Measurements from ENCODE around the gene CDC73. TPM values are rescaled to one million over a fixed set of nuclear protein-coding genes. Genes with fewer than 3 reads are reported as not detected.
"Not testable (repeated sequence)": the region's sequence is repeated elsewhere in the genome, so short reads cannot be mapped to it uniquely, and the experiment has no call there.

CDC73 gene
- total RNA-seq, 1 experiment from 2014 or later, result 18.9 TPM

DNA sequence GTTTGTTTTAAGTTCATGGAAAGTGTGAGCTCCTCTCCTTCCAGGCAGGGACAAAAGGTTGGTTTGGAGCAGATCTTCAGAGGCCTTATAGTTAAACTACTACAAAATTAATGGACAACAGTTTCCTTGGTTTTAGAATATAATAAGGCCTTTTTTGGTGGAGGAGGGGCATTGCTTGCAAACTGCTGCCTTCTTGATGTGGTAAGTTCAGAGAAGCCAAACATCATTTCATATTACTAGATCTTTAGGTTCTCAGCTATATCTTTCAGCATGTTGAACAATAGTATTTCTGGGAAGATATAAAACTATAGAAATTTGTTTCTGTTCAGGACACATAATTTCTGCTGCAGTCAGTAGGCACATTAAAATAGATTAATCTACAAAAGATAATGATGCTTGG lies 162.4 kb downstream of the CDC73 start:
- no peak for DNase-seq (ENCODE audit: low read depth)

DNA sequence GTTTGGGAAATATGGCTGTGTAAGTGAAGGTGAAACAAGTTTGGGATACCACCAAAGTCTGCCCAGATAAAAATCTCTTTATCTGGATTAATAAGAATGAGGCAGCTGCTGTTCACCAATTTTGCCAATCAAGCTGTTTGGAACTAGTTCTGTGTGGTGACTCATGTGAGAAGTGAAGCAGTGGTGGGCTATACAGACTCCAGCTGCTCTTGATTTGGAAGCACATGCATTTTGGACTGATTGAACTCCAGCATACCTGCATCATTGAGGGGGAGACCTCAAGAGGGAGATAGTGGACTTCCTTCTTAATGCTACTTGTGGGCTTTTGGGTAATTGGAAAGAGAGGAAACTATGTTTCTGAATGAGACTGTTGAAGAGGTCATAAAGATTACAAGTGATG lies 163.8 kb downstream of the CDC73 start:
- DNase-seq (ENCODE audit: low read depth), result no peak

DNA sequence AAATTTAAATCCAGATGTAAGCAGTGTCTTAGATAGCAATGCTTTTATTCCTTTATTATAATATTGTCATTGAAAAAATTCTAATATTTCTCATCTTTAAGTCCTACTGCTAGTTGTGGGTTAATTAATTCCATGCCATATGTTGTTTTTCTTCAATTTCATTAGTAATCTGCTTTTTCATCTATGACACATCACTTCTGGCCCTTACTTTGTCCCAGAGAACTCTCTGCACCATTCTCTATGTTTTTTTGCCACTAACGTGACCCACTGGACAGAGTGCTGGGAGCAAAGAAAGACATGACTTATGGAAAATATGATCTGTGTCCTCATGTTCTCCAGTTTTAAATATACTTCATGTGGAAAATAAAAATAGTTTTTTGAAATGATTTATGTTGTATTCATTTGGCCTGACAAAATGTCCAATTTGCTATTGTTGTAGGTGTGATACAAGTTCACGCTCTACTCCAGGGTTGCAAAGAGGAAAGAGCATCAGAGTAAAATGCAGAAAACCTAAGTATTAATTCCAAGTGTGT lies 166.8 kb downstream of the CDC73 start:
- DNase-seq (ENCODE audit: low read depth), result not testable (repeated sequence)

DNA sequence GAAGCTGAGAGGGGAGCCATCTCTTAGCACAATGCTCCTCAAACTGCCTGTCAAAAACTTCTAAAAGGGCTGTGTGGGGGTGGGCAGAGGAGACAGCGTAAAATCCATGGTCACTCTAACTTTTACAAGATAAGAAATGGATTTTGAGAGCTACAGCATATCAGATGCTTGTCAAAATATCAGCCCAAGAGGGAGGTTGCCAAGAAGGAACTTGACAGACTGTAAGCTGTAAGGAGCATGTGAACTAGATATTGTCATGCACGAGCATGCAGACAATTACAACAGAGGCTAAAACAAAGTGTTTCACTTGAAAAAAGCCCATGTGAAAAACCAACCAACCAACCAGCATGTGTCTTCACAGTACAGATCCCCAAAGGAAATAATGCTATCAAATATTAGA lies 171.9 kb downstream of the CDC73 start:
- DNase-seq (ENCODE audit: low read depth), result no peak

DNA sequence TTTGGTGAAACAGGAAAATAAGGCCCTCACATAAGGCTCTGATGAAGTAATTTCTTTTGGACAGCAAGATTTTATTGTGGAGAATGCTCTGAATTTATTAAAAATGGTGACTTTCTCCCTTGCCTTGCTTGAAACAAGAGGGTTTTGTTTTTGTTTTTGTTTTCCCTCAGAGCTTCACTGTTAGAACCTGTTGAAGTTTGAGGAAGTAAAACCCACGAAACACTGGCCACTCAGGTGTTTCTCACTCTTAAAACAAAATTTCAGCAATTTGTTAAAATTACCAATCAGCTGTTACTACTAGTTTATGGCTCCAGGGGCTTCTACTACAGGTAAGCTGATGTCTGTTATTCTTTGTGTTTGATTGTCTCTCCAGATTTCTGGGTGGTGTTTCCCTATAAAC lies 177.2 kb downstream of the CDC73 start:
- no peak for DNase-seq (ENCODE audit: low read depth)

DNA sequence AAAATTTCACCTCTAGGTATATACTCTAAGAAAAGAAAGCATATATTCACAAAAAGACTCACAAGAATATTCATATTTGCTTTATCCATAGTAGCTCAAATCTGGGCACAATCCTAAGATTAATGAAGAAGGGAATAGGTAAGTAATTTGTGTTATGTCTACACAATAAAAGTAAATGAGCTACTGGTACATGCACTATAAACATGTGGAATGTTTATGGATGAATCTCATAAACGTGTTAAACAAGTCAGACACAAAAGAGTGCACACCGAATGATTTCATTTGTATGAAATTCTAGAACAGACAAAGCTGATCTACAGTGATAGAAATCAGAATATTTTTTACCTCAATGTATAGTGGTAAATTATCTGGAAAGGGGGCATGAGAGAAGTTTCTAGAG lies 179.9 kb downstream of the CDC73 start:
- DNase-seq (ENCODE audit: low read depth), result no peak

DNA sequence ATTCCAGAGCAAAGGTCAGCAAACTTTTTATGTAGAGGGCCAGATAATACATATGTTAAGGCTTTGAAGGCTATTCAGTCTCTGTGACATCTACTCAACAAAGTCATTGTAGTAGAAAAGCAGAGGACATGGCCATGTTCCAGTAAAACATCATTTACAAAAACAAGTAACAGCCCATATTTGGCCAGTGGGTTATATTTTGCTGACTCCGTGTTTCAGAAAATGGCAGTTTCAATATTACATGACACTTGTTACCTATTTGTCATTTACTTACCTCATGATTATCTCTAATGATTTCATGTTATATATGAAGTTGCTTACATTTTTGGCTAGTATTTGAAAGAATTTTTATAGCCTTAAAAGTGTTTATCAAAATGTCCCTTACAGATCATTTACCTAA lies 182.0 kb downstream of the CDC73 start:
- no peak for DNase-seq (ENCODE audit: low read depth)

Other genes starting within 250 kb of the CDC73 start
- gene UCHL5, start 62.7 kb upstream of the CDC73 start, total RNA-seq (2014; rRNA removed; shearing (Covaris generic)), result 28.5 and 30.9 TPM in 2 replicates
- gene RO60, start 62.4 kb upstream of the CDC73 start, total RNA-seq (2014; rRNA removed; shearing (Covaris generic)), result 141 and 145 TPM in 2 replicates
- 21.6 and 27.8 TPM in 2 replicates for gene GLRX2, start 16.6 kb upstream of the CDC73 start, total RNA-seq (2014; rRNA removed; shearing (Covaris generic))
- 0.49 and 0.96 TPM in 2 replicates for gene B3GALT2, start 64.6 kb downstream of the CDC73 start, total RNA-seq (2014; rRNA removed; shearing (Covaris generic))

Data from RPMI7951 (cell line).